B cell (primary cell): ENCODE data around the gene ADAM12.

Source experiments
- EZH2 ChIP-seq: IDR thresholded peaks from 2 replicates; pipeline ENCODE4 v1.6.1; 2012; ENCODE audit warnings: borderline replicate concordance, low read depth, mild to moderate bottlenecking, moderate library complexity, low read length; ENCODE audit not compliant: insufficient read depth, poor library complexity, severe bottlenecking
- TF ChIP-seq, protein P1 (sequence below): fragments of 200-600 bp; IDR thresholded peaks from one replicate; pipeline ENCODE4 v1.8.0; 2022; ENCODE audit warnings: antibody characterized with exemption, mild to moderate bottlenecking

DNA sequence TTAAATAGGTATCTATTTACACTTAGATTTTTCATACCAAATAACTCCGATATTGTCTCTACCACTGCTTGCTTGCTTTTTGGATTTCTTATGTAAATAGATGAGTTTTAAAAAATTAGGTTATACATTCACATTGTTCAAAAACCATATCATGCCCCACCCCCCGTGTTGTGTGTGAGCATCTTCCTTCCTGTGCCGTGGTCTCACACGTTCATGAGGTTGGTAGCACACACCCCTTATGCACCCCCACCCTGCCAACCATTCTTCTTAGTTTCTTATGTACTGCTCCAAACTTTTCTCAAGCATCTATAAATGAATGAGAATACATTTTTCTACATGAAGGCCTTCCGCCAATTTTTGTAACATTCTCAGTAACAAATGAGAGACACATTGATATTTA is 376.3 kb downstream of the ADAM12 start:
- TF ChIP-seq, protein P1, sequence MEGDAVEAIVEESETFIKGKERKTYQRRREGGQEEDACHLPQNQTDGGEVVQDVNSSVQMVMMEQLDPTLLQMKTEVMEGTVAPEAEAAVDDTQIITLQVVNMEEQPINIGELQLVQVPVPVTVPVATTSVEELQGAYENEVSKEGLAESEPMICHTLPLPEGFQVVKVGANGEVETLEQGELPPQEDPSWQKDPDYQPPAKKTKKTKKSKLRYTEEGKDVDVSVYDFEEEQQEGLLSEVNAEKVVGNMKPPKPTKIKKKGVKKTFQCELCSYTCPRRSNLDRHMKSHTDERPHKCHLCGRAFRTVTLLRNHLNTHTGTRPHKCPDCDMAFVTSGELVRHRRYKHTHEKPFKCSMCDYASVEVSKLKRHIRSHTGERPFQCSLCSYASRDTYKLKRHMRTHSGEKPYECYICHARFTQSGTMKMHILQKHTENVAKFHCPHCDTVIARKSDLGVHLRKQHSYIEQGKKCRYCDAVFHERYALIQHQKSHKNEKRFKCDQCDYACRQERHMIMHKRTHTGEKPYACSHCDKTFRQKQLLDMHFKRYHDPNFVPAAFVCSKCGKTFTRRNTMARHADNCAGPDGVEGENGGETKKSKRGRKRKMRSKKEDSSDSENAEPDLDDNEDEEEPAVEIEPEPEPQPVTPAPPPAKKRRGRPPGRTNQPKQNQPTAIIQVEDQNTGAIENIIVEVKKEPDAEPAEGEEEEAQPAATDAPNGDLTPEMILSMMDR, result no peak
- TF ChIP-seq EZH2, result no peak
